Stimulated activated CD4-positive, alpha-beta T cell treated with anti-CD3 and anti-CD28 coated beads, TNF-alpha, amount 100 ng/mL, for 1 hour (primary cell): ENCODE measurements around the gene GPHN.
"Not testable (repeated sequence)": the region's sequence is repeated elsewhere in the genome, so short reads cannot be mapped to it uniquely, and the experiment has no call there.

Experiments
- DNase-seq, 3 donors: peaks; one replicate each; pipeline ENCODE4 v3.0.0-alpha.2; 2020; ENCODE audit warnings: low read depth in 3 of 3, low spot score in 1 of 3

GPHN gene

GRCh38 chr14:67016856-67017255 is 508.9 kb downstream of the GPHN start:
- DNase-seq, result no peak

- DNase-seq, result no peak
Observed at GRCh38 chr14:67018720-67019119, 510.8 kb downstream of the GPHN start.

GRCh38 chr14:67019796-67020195 is 511.8 kb downstream of the GPHN start:
- DNase-seq, result no peak

GRCh38 chr14:67031920-67032774 is 524.2 kb downstream of the GPHN start:
- no peak for DNase-seq

- DNase-seq, result no peak
Observed at GRCh38 chr14:67045440-67045839, 537.5 kb downstream of the GPHN start.

GRCh38 chr14:67050896-67051295 is 542.9 kb downstream of the GPHN start:
- DNase-seq, result no peak

- DNase-seq, result no peak
Observed at GRCh38 chr14:67056684-67057083, 548.7 kb downstream of the GPHN start.

- DNase-seq, result no peak
Observed at GRCh38 chr14:67059596-67059995, 551.6 kb downstream of the GPHN start.

- DNase-seq, result no peak
Observed at GRCh38 chr14:67060546-67060945, 552.6 kb downstream of the GPHN start.

- DNase-seq, result not testable (repeated sequence)
Observed at GRCh38 chr14:67067070-67067814, 559.3 kb downstream of the GPHN start.

GRCh38 chr14:67068251-67068650 is 560.3 kb downstream of the GPHN start:
- DNase-seq, result no peak

GRCh38 chr14:67071506-67071905 is 563.6 kb downstream of the GPHN start:
- no peak for DNase-seq

- no peak for DNase-seq
Observed at GRCh38 chr14:67077921-67078320, 570.0 kb downstream of the GPHN start.

- no peak for DNase-seq
Observed at GRCh38 chr14:67079846-67080245, 571.9 kb downstream of the GPHN start.

- no peak for DNase-seq
Observed at GRCh38 chr14:67108230-67108629, 600.3 kb downstream of the GPHN start.

GRCh38 chr14:67111022-67111421 is 603.1 kb downstream of the GPHN start:
- no peak for DNase-seq

GRCh38 chr14:67112344-67112743 is 604.4 kb downstream of the GPHN start:
- DNase-seq, result no peak

- DNase-seq, result no peak
Observed at GRCh38 chr14:67127174-67127573, 619.2 kb downstream of the GPHN start.

- no peak for DNase-seq
Observed at GRCh38 chr14:67129768-67130167, 621.8 kb downstream of the GPHN start.

- DNase-seq, result no peak
Observed at GRCh38 chr14:67131691-67132090, 623.7 kb downstream of the GPHN start.

- no peak for DNase-seq
Observed at GRCh38 chr14:67133144-67133543, 625.2 kb downstream of the GPHN start.
